H9 (cell line): ENCODE measurements around the gene PUS7. TPM values are rescaled to one million over a fixed set of nuclear protein-coding genes. Genes with fewer than 3 reads are reported as not detected.

Source experiments
- DNase-seq: peaks from one replicate; pipeline ENCODE4 v3.0.0-alpha.2; 2017
- H2AFZ ChIP-seq: one replicate; pipeline ENCODE4 v1.6.1; 2013; ENCODE audit warnings: mild to moderate bottlenecking, low read length, control low read depth, moderate library complexity
- H2AK5ac ChIP-seq: 2 replicates; pipeline ENCODE4 v1.6.1; 2013; ENCODE audit warnings: low read length, control low read depth, mixed read lengths; ENCODE audit not compliant: insufficient read length
- H2BK120ac ChIP-seq: one replicate; pipeline ENCODE4 v1.6.1; 2013; ENCODE audit warnings: low read depth, mild to moderate bottlenecking, low read length, control low read depth, inconsistent platforms; ENCODE audit not compliant: poor library complexity, severe bottlenecking
- H2BK12ac ChIP-seq: 2 replicates; pipeline ENCODE4 v1.6.1; 2013; ENCODE audit warnings: low read length, control low read depth, mixed read lengths, low read depth; ENCODE audit not compliant: insufficient read length
- H2BK15ac ChIP-seq: 2 replicates; pipeline ENCODE4 v1.6.1; 2013; ENCODE audit warnings: low read depth, low read length, control low read depth
- H2BK20ac ChIP-seq: one replicate; pipeline ENCODE4 v1.6.1; 2013; ENCODE audit warnings: low read depth, mild to moderate bottlenecking, low read length, control low read depth, inconsistent platforms; ENCODE audit not compliant: poor library complexity, severe bottlenecking
- H2BK5ac ChIP-seq: 2 replicates; pipeline ENCODE4 v1.6.1; 2013; ENCODE audit warnings: low read length, control low read depth, mixed read lengths; ENCODE audit not compliant: insufficient read length
- H3K14ac ChIP-seq: 2 replicates; pipeline ENCODE4 v1.6.1; 2013; ENCODE audit warnings: low read length, control low read depth; ENCODE audit not compliant: insufficient read depth
- H3K18ac ChIP-seq: 2 replicates; pipeline ENCODE4 v1.6.1; 2013; ENCODE audit warnings: low read depth, mild to moderate bottlenecking, mixed read lengths, low read length, control low read depth; ENCODE audit not compliant: insufficient read length
- H3K23ac ChIP-seq: 2 replicates; pipeline ENCODE4 v1.6.1; 2013; ENCODE audit warnings: low read length, control low read depth, mixed read lengths, low read depth; ENCODE audit not compliant: insufficient read length
- H3K23me2 ChIP-seq: 2 replicates; pipeline ENCODE4 v1.6.1; 2013; ENCODE audit warnings: low read depth, mild to moderate bottlenecking, mixed read lengths, low read length, control low read depth; ENCODE audit not compliant: insufficient read length, poor library complexity, severe bottlenecking
- H3K27ac ChIP-seq: 2 replicates; pipeline ENCODE4 v1.5.1; 2013; ENCODE audit warnings: low read length, control low read depth, mixed read lengths, low read depth; ENCODE audit not compliant: insufficient read length
- H3K27me3 ChIP-seq: 2 replicates; pipeline ENCODE4 v1.6.1; 2013; ENCODE audit warnings: low read length, control low read depth, inconsistent platforms; ENCODE audit not compliant: insufficient read depth
- H3K4ac ChIP-seq: 2 replicates; pipeline ENCODE4 v1.6.1; 2013; ENCODE audit warnings: low read depth, mild to moderate bottlenecking, control low read depth, inconsistent platforms, low read length, moderate library complexity
- H3K4me1 ChIP-seq: 2 replicates; pipeline ENCODE4 v1.6.1; 2013; ENCODE audit warnings: low read length, control low read depth, inconsistent platforms; ENCODE audit not compliant: insufficient read depth
- H3K4me2 ChIP-seq: 2 replicates; pipeline ENCODE4 v1.6.1; 2013; ENCODE audit warnings: low read length, control low read depth, mixed read lengths; ENCODE audit not compliant: insufficient read length, insufficient read depth
- H3K56ac ChIP-seq: 2 replicates; pipeline ENCODE4 v1.6.1; 2013; ENCODE audit warnings: low read depth, mild to moderate bottlenecking, mixed read lengths, low read length, control low read depth; ENCODE audit not compliant: insufficient read length
- H3K79me1 ChIP-seq: 2 replicates; pipeline ENCODE4 v1.6.1; 2013; ENCODE audit warnings: low read depth, mild to moderate bottlenecking, moderate library complexity, low read length, control low read depth, inconsistent platforms; ENCODE audit not compliant: insufficient read depth, poor library complexity, severe bottlenecking
- H3K79me2 ChIP-seq: 2 replicates; pipeline ENCODE4 v1.6.1; 2013; ENCODE audit warnings: low read length, control low read depth, inconsistent platforms; ENCODE audit not compliant: insufficient read depth
- H3K9ac ChIP-seq: 2 replicates; pipeline ENCODE4 v1.6.1; 2013; ENCODE audit warnings: low read length, control low read depth, mixed read lengths; ENCODE audit not compliant: insufficient read length; ENCODE audit errors: extremely low read depth
- H3K9me3 ChIP-seq: one replicate; pipeline ENCODE4 v1.6.1; 2013; ENCODE audit warnings: low read depth, low read length, inconsistent platforms; ENCODE audit not compliant: control insufficient read depth
- H3T11ph ChIP-seq: one replicate; pipeline ENCODE4 v1.6.1; 2013; ENCODE audit warnings: mild to moderate bottlenecking, low read length, control low read depth, inconsistent platforms
- H4K20me1 ChIP-seq: one replicate; pipeline ENCODE4 v1.6.1; 2013; ENCODE audit not compliant: control insufficient read depth, insufficient read length, insufficient read depth
- H4K5ac ChIP-seq: 2 replicates; pipeline ENCODE4 v1.6.1; 2013; ENCODE audit warnings: low read depth, mild to moderate bottlenecking, mixed read lengths, low read length, control low read depth; ENCODE audit not compliant: insufficient read length
- H4K8ac ChIP-seq: replicated peaks from 2 replicates; pipeline ENCODE4 v1.6.1; 2013; ENCODE audit warnings: low read length, control low read depth, mixed read lengths, low read depth; ENCODE audit not compliant: insufficient read length
- H4K91ac ChIP-seq: 2 replicates; pipeline ENCODE4 v1.6.1; 2013; ENCODE audit warnings: low read depth, mild to moderate bottlenecking, moderate library complexity, mixed read lengths, low read length, control low read depth; ENCODE audit not compliant: insufficient read length
- H3K27ac Mint-ChIP-seq, 3 experiments: 2 replicates in 2 of 3; 3 replicates in 1 of 3; pipeline ENCODE4 v1.8.0; 2020 to 2021; ENCODE audit warnings: mixed read lengths in 3 of 3, mild to moderate bottlenecking in 1 of 3, moderate library complexity in 1 of 3
- H3K27me3 Mint-ChIP-seq: 2 replicates; pipeline ENCODE4 v1.8.0; 2021; ENCODE audit warnings: low read depth, mild to moderate bottlenecking, moderate library complexity, mixed read lengths
- H3K36me3 Mint-ChIP-seq, 3 experiments: 2 replicates in 2 of 3; 3 replicates in 1 of 3; pipeline ENCODE4 v1.8.0; 2020 to 2021; ENCODE audit warnings: low read depth in 3 of 3, mixed read lengths in 3 of 3; ENCODE audit not compliant: insufficient read depth in 1 of 3
- H3K4me1 Mint-ChIP-seq, 2 experiments: 2 replicates each; pipeline ENCODE4 v1.8.0; 2020; ENCODE audit warnings: mixed read lengths in 2 of 2
- H3K4me3 Mint-ChIP-seq, 2 experiments: 2 replicates in 1 of 2; 3 replicates in 1 of 2; pipeline ENCODE4 v1.8.0; 2020 to 2021; ENCODE audit warnings: mild to moderate bottlenecking in 2 of 2, mixed read lengths in 2 of 2, moderate library complexity in 1 of 2
- H3K9me3 Mint-ChIP-seq, 2 experiments: 2 replicates in 1 of 2; 3 replicates in 1 of 2; pipeline ENCODE4 v1.8.0; 2020; ENCODE audit warnings: mild to moderate bottlenecking in 2 of 2, mixed read lengths in 2 of 2, moderate library complexity in 1 of 2
- CTCF ChIP-seq: fragments of 200-600 bp; sonication (generic); conservative IDR thresholded peaks from 3 replicates; pipeline ENCODE4 v1.8.0; 2021; ENCODE audit warnings: antibody characterized with exemption, mild to moderate bottlenecking
- WGBS: extraction: QIAGEN DNeasy Blood & Tissue Kit; methylation state at CpG from one replicate; pipeline ENCODE4 v1.1.7; 2013; ENCODE audit warnings: missing lambda C conversion rate, low lambda C conversion rate, mixed read lengths; ENCODE audit not compliant: insufficient read length; ENCODE audit errors: extremely low coverage; 5-methylcytosine and 5-hydroxymethylcytosine counted together
- total RNA-seq: library from RNA; stranded (reverse); gene quantifications from 2 replicates; pipeline ENCODE4 v1.2.1, GENCODE V29; 2021

The PUS7 gene
- total RNA-seq, 1 experiment from 2014 or later: 54.3 TPM

GRCh38 chr7:105461518-105461917 is 60.6 kb downstream of the PUS7 start:
- Mint-ChIP-seq H3K4me1 (no peaks in the 10 kb centered on the region), H3K4me3 (no peak overlapping the region), H3K36me3 (peaks cover 22 to 64% (median 63%) of the 10 kb centered on the region in 3 experiments), H3K27me3 (no peaks in the 10 kb centered on the region), H3K9me3 (peaks cover 0 to 2% of the 10 kb centered on the region in 2 experiments; a peak in 1 of 5 replicates), H3K27ac (no peak overlapping the region)
- Histone ChIP-seq H3K79me1 (no peaks in the 10 kb centered on the region), H3K23ac (no peak overlapping the region), H3K9me3 (no peaks in the 10 kb centered on the region), H3K56ac (no peak overlapping the region), H3K4ac (no peak overlapping the region), H2AFZ (no peak overlapping the region), H3K27me3 (no peaks in the 10 kb centered on the region), H2BK120ac (no peak overlapping the region), H2BK20ac (no peak overlapping the region), H3K27ac (no peak overlapping the region), H2BK15ac (no peak overlapping the region), H2BK12ac (no peak overlapping the region), H3K23me2 (no peaks in the 10 kb centered on the region), H2AK5ac (no peak overlapping the region), H3K4me2 (no peak overlapping the region), H3K18ac (no peak overlapping the region), H2BK5ac (no peak overlapping the region), H4K5ac (no peak overlapping the region), H4K91ac (no peak overlapping the region), H4K20me1 (no peaks in the 10 kb centered on the region), H3K79me2 (no peaks in the 10 kb centered on the region), H3T11ph (no peak overlapping the region), H3K4me1 (no peaks in the 10 kb centered on the region), H4K8ac (no peak overlapping the region), H3K9ac (no peak overlapping the region), H3K14ac (no peak overlapping the region)
- WGBS: no CpG with 5 or more reads among the region's 2 CpGs
- no peak for DNase-seq
- TF ChIP-seq CTCF: no peak
